K562 (cell line): ENCODE measurements around the gene SRPK3.

Experiments
- CTCF ChIP-seq, 3 experiments: IDR thresholded peaks in 2 of 3; conservative IDR thresholded peaks in 1 of 3; 2 replicates each; pipeline ENCODE4 v1.5.1; 2011 to 2012; ENCODE audit warnings: low read length in 3 of 3, mild to moderate bottlenecking in 3 of 3, control low read depth in 2 of 3, improper control_type of control experiment in 1 of 3, inconsistent platforms in 1 of 3, low read depth in 1 of 3, mixed read lengths in 1 of 3, moderate library complexity in 1 of 3; ENCODE audit not compliant: insufficient read depth in 2 of 3
- ERF ChIP-seq: fragments of 450-650 bp; formaldehyde crosslinking; IDR thresholded peaks from 2 replicates; pipeline ENCODE4 v1.4.0; 2020; ENCODE audit warnings: mild to moderate bottlenecking, mixed read lengths
- EZH2 ChIP-seq: IDR thresholded peaks from 2 replicates; pipeline ENCODE4 v1.6.1; 2012; ENCODE audit warnings: low read depth, mild to moderate bottlenecking, inconsistent platforms, low read length, borderline replicate concordance
- KLF13 ChIP-seq: fragments of 450-650 bp; IDR thresholded peaks from 2 replicates; pipeline ENCODE4 v1.6.1; 2016; ENCODE audit warnings: missing genetic modification characterization, low read depth, mild to moderate bottlenecking, missing compliant biosample characterization, moderate library complexity, borderline replicate concordance
- MAZ ChIP-seq, 2 experiments: fragments of 450-650 bp in 1 of 2; sonication (generic) in 1 of 2; formaldehyde crosslinking; IDR thresholded peaks in 1 of 2; conservative IDR thresholded peaks in 1 of 2; 2 replicates each; pipeline versions ENCODE4 v1.4.0 to v1.5.0; 2020; ENCODE audit warnings: mild to moderate bottlenecking in 1 of 2, missing genetic modification reagents in 1 of 2
- POLR2AphosphoS5 ChIP-seq: IDR thresholded peaks from 2 replicates; pipeline ENCODE4 v1.6.1; 2011; ENCODE audit warnings: mild to moderate bottlenecking, low read depth, low read length, moderate library complexity; ENCODE audit not compliant: control insufficient read depth, insufficient read depth
- TAF1 ChIP-seq: IDR thresholded peaks from 2 replicates; pipeline ENCODE4 v1.6.1; 2011; ENCODE audit warnings: mild to moderate bottlenecking, low read length, moderate library complexity; ENCODE audit not compliant: insufficient read depth, control insufficient read depth, severe bottlenecking; ENCODE audit errors: extremely low read depth
- ZNF175 ChIP-seq: fragments of 200-800 bp; sonication (Bioruptor generic); IDR thresholded peaks from 2 replicates; pipeline ENCODE4 v1.6.1; 2016; ENCODE audit warnings: low read depth, mild to moderate bottlenecking, missing genetic modification characterization, missing compliant biosample characterization

DNA sequence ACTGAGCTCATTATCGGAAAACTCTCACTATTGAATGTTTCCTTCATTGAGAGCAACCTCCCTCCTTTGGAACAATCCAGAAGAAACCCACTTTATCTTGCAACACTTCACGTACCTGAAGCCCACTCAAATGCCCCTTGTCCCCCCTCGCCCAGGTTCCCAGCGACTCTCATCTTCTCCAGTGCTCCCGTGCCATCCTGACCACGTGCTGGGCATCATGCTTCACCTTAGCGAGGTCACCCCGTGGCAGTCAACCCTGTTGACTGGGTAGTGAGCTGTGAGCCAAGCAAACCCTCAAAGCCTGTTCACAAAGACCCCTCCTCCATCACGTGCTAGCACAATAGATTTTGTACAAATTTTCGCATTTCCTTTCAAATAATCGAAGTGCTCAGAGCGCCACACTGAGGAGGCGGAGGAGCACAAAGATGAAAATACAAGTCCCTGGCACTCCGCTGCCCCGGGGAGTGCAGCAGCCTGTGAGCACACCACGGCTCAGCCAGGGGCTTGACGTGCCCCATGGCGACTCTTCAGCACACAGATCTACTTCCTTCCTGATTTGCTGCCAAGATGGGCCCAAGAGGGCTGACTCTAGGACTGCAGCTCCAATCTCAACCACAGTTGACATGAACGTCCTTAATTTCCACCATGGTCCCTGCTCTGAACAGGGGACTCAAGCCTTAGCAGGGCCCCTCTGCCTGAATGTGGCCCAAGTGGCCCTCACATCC is 33.9 kb downstream of the SRPK3 start:
- TF ChIP-seq ERF (CRISPR knock-in tag) (no peak), KLF13 (tag) (no peak), POLR2AphosphoS5 (no peak), EZH2 (no peak), TAF1 (no peak), ZNF175 (CRISPR knock-in tag) (no peak), CTCF (IDR thresholded peaks at IDR 0.05 in 2 of 3, conservative IDR thresholded peaks at IDR 0.05 in 1 of 3; ENCODE audit: insufficient read depth in 2 of 3, low read depth in 1 of 3, low read length in 3 of 3) (no peak), MAZ (CRISPR knock-in tag; conservative IDR thresholded peaks at IDR 0.05 in 1 of 2, IDR thresholded peaks at IDR 0.05 in 1 of 2) (no peak)
